IMR-90 (cell line): ENCODE data around the gene SH3RF1.

Experiments
- BHLHE40 ChIP-seq: fragments of 150-350 bp; IDR thresholded peaks from 2 replicates; pipeline ENCODE4 v1.6.1; 2016; ENCODE audit warnings: mild to moderate bottlenecking, low read depth, low read length
- CEBPB ChIP-seq: IDR thresholded peaks from 2 replicates; pipeline ENCODE4 v1.6.1; 2012; ENCODE audit warnings: low read depth, low read length, improper control_type of control experiment
- CTCF ChIP-seq: conservative IDR thresholded peaks from 2 replicates; pipeline ENCODE4 v1.5.1; 2012; ENCODE audit warnings: mild to moderate bottlenecking, low read depth, low read length, improper control_type of control experiment
- ELK1 ChIP-seq: fragments of 150-350 bp; IDR thresholded peaks from 2 replicates; pipeline ENCODE4 v1.6.1; 2016; ENCODE audit warnings: low read depth, mild to moderate bottlenecking, low read length, moderate library complexity, borderline replicate concordance
- MAFK ChIP-seq: IDR thresholded peaks from 2 replicates; pipeline ENCODE4 v1.6.1; 2012; ENCODE audit warnings: low read depth, low read length, improper control_type of control experiment
- MXI1 ChIP-seq: IDR thresholded peaks from 2 replicates; pipeline ENCODE4 v1.6.1; 2012; ENCODE audit warnings: low read depth, mild to moderate bottlenecking, low read length, moderate library complexity, borderline replicate concordance
- POLR2A ChIP-seq: IDR thresholded peaks from 2 replicates; pipeline ENCODE4 v1.6.1; 2012; ENCODE audit warnings: mild to moderate bottlenecking, low read depth, low read length
- RAD21 ChIP-seq: IDR thresholded peaks from 2 replicates; pipeline ENCODE4 v1.6.1; 2012; ENCODE audit warnings: low read length, improper control_type of control experiment
- RFX5 ChIP-seq: IDR thresholded peaks from 2 replicates; pipeline ENCODE4 v1.8.0; 2012; ENCODE audit warnings: low read depth, mild to moderate bottlenecking, low read length, moderate library complexity
- SMC3 ChIP-seq: fragments of 150-350 bp; IDR thresholded peaks from 2 replicates; pipeline ENCODE4 v1.6.1; 2016; ENCODE audit warnings: low read depth, mild to moderate bottlenecking, antibody characterized with exemption, low read length, moderate library complexity
- USF2 ChIP-seq: fragments of 150-350 bp; IDR thresholded peaks from 2 replicates; pipeline ENCODE4 v1.6.1; 2017; ENCODE audit warnings: mild to moderate bottlenecking, antibody characterized with exemption, low read length, low read depth

DNA sequence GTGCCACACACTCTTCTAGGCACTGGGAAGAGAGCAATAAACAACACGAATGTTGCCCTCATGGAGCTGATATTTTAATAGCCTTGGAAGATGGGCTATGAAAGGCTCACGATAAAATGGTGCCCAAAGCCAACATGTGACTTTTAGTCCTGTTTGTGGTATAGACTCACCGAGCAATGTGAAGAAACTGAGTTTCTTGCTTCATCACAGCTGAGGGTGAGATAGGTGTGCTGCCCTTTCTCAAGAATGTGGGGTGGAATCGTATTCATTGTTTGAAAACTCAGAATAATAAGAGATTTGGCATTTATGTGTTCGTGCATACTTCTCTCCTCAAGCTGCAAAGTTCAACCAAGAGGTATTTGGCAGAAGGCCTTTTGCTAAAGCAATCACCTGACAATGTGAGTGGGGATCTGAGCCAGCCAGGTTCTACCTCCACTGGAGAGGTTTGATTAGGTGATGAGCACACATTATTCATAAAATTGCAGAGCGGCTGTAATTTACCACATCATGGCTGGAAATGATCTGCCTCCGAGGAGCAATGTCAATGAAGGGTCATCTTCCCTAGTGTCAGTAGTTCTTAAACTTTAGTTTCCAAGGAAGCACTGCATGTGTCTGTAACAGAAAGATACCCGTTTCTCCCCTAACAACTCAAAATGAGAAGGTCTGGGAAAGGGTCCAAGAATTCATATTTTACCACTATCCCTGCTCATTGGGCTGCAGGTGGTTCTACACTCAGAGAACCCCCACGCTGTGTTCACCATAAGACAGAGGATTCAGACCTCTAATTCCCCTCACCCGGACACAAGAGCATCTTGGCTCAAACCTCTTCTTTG is 218.8 kb downstream of the SH3RF1 start:
- TF ChIP-seq RAD21 (no peak), CTCF (no peak), BHLHE40 (no peak), POLR2A (no peak), ELK1 (no peak), CEBPB (no peak), MXI1 (no peak), SMC3 (no peak), USF2 (no peak), MAFK (no peak), RFX5 (no peak)
